MCF 10A (cell line): ENCODE results near the gene LATS2. TPM values are rescaled to one million over a fixed set of nuclear protein-coding genes. Genes with fewer than 3 reads are reported as not detected.

Experiments
- BruUV-seq: library from RNA; stranded (reverse); fragments of 400-500 nt; replicated peaks from 2 replicates; lab custom pipeline; 2021; lab: Mats Ljungman, UMichigan
- CTCF ChIA-PET: fragments of 300-600 bp; sonication (Branson Sonifier 250); formaldehyde crosslinking; extraction: SDS; loops from one replicate; lab custom pipeline; 2021; ENCODE audit warnings: antibody characterized with exemption, inconsistent platforms; lab: Yijun Ruan, JAX
- POLR2A ChIA-PET: fragments of 300-600, 350-650 bp; sonication (Branson Sonifier 250); formaldehyde crosslinking; extraction: SDS; loops from one replicate; lab custom pipeline; 2020; ENCODE audit warnings: antibody characterized with exemption, inconsistent platforms; lab: Yijun Ruan, JAX
- DNase-seq: peaks from one replicate; pipeline ENCODE4 v3.0.0-alpha.2; 2018; ENCODE audit not compliant: unreplicated experiment
- H3K27ac Mint-ChIP-seq: one replicate; pipeline ENCODE4 v1.8.0; 2022; ENCODE audit warnings: mild to moderate bottlenecking, low read depth, mixed read lengths; ENCODE audit not compliant: unreplicated experiment
- H3K27me3 Mint-ChIP-seq: one replicate; pipeline ENCODE4 v1.8.0; 2022; ENCODE audit warnings: mixed read lengths; ENCODE audit not compliant: insufficient read depth, unreplicated experiment
- H3K36me3 Mint-ChIP-seq: one replicate; pipeline ENCODE4 v1.8.0; 2022; ENCODE audit warnings: mild to moderate bottlenecking, moderate library complexity, mixed read lengths; ENCODE audit not compliant: insufficient read depth, unreplicated experiment
- H3K4me1 Mint-ChIP-seq: one replicate; pipeline ENCODE4 v1.8.0; 2022; ENCODE audit warnings: mixed read lengths; ENCODE audit not compliant: insufficient read depth, unreplicated experiment
- H3K4me3 Mint-ChIP-seq: one replicate; pipeline ENCODE4 v1.8.0; 2022; ENCODE audit warnings: mild to moderate bottlenecking, moderate library complexity, mixed read lengths; ENCODE audit not compliant: unreplicated experiment
- H3K9me3 Mint-ChIP-seq: one replicate; pipeline ENCODE4 v1.8.0; 2022; ENCODE audit warnings: mixed read lengths; ENCODE audit not compliant: unreplicated experiment
- CTCF ChIP-seq: fragments of 200-600 bp; IDR thresholded peaks from one replicate; pipeline ENCODE4 v1.8.0; 2022; ENCODE audit warnings: antibody characterized with exemption, mild to moderate bottlenecking; ENCODE audit not compliant: unreplicated experiment
- intact Hi-C: fragments of 100-400 bp; cut with micrococcal nuclease; formaldehyde crosslinking; loops from 2 replicates; pipeline ENCODE4 v1.14.1; 2022
- total RNA-seq: library from RNA; stranded (reverse); gene quantifications from 2 replicates; pipeline ENCODE4 v1.2.3, GENCODE V29; 2022

LATS2 gene
- total RNA-seq, 1 experiment from 2014 or later, result 32.3 TPM

- intact Hi-C loops, result loop anchor here (1.0 to 5.0 kb wide), 5 partner anchors 98 to 743 kb away; no protein-coding TSS in a partner anchor
- Mint-ChIP-seq H3K4me3 (no peak overlapping the region), H3K27me3 (no peaks in the 10 kb centered on the region), H3K4me1 (no peaks in the 10 kb centered on the region), H3K27ac (no peak overlapping the region), H3K36me3 (no peaks in the 10 kb centered on the region), H3K9me3 (no peaks in the 10 kb centered on the region)
- no TSS peak for BruUV-seq
- POLR2A ChIA-PET, result interaction anchor here (0.9 to 1.9 kb wide), 3 partner anchors 13 to 431 kb away, joined by 3 to 9 read pairs (median 3); no protein-coding TSS in a partner anchor
- CTCF ChIA-PET, result interaction anchor here (0.5 to 5.6 kb wide), 30 partner anchors 8 to 997 kb away, joined by 3 to 76 read pairs (median 4); partner anchors contain the start of gene XPO4
- peak; percentile 76 for TF ChIP-seq CTCF
- DNase-seq, result peak; percentile 74
These were observed 136.5 kb downstream of the LATS2 start for GRCh38 chr13:20924758-20925394.

GRCh38 chr13:20923272-20923671, 138.1 kb downstream of the LATS2 start:
- H3K27me3 Mint-ChIP-seq, result no peaks in the 10 kb centered on the region
- no peak overlapping the region for H3K27ac Mint-ChIP-seq
- TF ChIP-seq CTCF, result no peak
- no TSS peak for BruUV-seq
- H3K4me3 Mint-ChIP-seq, result no peak overlapping the region
- H3K9me3 Mint-ChIP-seq, result no peaks in the 10 kb centered on the region
- ChIA-PET CTCF (interaction anchor here (0.6 to 5.6 kb wide), 12 partner anchors 13 to 740 kb away, joined by 3 to 76 read pairs (median 4); partner anchors contain the start of gene XPO4), POLR2A (interaction anchor here (0.7 kb wide), 1 partner anchor 9 kb away, joined by 3 read pairs; no protein-coding TSS in a partner anchor)
- H3K36me3 Mint-ChIP-seq, result no peaks in the 10 kb centered on the region
- intact Hi-C loops, result no loop called here
- H3K4me1 Mint-ChIP-seq, result no peaks in the 10 kb centered on the region
- no peak for DNase-seq

Other genes with a start within 250 kb of the LATS2 start
- gene XPO4, start 158.8 kb downstream of the LATS2 start, total RNA-seq, result 22.5 and 25.8 TPM in 2 replicates
- 213 and 262 TPM in 2 replicates for gene SAP18, start 78.5 kb upstream of the LATS2 start, total RNA-seq
- gene SKA3, start 115.0 kb upstream of the LATS2 start, total RNA-seq, result 5.9 and 16.4 TPM in 2 replicates
- gene MRPL57, start 115.1 kb upstream of the LATS2 start, total RNA-seq, result 16.8 and 20.8 TPM in 2 replicates